SKM-1 (cell line): Measurements from ENCODE around the gene GRHL1.
"Not testable (repeated sequence)": the region's sequence is repeated elsewhere in the genome, so short reads cannot be mapped to it uniquely, and the experiment has no call there.

Source experiments
- DNase-seq: peaks from one replicate; lab custom pipeline; 2025; ENCODE audit not compliant: unreplicated experiment; lab: John Stamatoyannopoulos, UW

The GRHL1 gene, protein sequence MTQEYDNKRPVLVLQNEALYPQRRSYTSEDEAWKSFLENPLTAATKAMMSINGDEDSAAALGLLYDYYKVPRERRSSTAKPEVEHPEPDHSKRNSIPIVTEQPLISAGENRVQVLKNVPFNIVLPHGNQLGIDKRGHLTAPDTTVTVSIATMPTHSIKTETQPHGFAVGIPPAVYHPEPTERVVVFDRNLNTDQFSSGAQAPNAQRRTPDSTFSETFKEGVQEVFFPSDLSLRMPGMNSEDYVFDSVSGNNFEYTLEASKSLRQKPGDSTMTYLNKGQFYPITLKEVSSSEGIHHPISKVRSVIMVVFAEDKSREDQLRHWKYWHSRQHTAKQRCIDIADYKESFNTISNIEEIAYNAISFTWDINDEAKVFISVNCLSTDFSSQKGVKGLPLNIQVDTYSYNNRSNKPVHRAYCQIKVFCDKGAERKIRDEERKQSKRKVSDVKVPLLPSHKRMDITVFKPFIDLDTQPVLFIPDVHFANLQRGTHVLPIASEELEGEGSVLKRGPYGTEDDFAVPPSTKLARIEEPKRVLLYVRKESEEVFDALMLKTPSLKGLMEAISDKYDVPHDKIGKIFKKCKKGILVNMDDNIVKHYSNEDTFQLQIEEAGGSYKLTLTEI

DNA sequence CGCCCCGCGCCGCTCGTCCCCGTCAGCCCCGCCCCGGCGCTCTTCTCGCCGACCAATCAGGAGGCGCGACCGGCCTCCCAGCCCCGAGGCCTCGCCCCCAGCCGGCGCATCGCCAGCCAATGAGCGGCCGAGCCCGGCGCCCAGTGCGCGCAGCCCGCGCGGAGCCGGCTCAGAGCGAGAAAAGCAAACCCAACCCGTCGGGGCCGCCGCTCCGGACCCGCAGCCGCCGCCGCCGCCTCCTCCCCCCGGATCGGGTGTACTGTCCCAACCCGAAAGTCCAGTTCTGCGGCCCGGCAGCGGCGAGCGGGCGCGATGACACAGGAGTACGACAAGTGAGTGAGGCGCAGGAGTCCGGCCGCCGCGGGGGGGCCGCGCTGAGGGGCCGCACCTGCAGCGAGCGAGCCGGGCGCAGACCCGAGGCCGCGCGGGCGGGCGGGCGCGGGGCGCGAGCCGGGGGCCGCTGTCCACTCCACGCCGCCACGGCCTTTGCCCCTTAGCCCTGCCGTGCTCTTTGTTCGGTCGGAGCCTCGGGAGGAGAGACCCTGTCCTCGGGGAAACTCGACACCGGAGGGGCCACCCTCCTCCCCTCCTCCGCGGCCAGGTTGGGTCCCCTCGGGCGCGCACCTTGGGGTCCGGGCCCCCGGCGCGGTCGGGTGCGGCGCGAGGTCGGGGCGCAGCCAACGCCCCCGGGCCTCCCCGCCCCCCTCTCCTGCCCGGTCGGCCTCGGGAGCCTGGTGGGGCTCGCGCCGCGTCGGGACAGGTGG, at the start of gene GRHL1:
GRHL1 (plus strand) TSS at position 172 of the 764 bp plus-strand sequence; CDS start at position 313, 141 bp downstream.
- peak; percentile 80 for DNase-seq

DNA sequence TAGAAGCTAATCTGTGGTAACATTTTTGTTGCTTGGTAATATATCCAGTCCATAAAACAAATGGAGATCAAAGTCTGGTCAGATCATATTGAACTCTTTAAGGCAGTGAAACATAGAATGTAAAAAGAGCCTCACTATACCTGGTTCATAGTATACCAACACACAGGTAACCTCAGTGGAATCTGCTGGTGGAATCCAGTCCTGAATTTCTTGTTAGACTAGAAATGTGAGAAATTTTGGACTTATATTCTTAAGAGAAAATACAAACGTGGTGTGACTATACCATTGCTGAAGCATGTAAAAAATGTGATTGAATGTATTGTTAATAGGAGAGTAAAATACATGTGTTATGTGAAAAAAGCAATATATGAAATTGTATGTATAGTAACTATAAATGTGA, 46.1 kb upstream of the GRHL1 start:
- DNase-seq = no peak

DNA sequence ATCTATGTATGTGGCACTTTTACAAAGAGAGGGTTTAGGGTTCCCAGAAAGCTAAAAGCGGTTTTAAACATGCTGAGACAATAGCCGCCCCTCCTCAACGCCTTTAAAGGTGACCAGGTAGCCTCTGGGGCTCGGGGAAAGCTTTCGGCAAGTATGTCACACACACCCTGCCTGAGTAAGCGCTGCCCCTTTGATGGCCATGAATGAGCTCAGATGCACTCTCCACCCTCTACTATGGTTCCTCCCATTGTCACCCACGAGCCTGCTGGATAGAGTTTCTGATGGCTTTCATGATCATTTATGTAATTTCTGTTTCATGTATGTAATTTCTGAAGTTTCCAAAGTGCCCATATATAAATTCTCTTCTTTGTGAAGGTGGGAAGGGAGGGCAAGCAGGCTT, 44.1 kb upstream of the GRHL1 start:
- DNase-seq = no peak

DNA sequence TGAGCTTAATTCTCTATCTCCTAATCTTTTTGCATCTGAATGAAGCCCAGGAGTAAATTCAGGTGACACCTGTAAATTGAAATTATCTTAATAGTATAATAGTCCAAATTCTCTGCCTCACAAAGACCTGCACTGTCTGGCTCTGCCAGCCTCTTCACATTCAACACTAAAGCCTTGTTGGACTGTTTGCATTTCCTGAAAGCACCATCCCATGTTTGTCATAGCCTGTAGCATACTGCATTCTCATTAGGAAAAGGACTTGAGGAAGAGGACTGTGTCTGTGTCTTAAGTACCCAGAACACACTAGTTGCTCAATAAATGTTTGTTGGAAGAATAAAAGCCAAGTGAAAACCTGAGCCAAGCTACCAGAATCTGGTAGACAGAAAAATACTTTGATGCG, 42.9 kb upstream of the GRHL1 start:
- no peak for DNase-seq

DNA sequence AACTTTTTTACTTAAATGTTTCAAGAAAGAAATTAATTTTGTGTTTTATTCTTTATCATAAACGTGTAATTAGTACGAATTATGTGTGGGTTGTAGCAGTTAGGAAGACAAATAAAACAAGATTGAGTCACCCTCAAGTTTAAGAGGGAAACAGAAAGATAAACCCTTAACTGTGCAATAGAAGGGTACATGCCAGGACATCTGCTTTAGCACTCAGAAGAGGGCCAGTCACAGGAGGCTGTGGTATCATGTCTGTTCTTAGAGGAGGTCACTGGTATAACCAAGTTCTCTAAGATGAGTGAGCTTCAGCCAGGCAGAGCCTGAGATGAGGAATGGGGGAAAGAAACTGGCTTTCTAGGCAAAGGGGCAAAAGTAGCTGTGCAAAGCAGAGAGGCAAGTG, 42.4 kb upstream of the GRHL1 start:
- DNase-seq = no peak

DNA sequence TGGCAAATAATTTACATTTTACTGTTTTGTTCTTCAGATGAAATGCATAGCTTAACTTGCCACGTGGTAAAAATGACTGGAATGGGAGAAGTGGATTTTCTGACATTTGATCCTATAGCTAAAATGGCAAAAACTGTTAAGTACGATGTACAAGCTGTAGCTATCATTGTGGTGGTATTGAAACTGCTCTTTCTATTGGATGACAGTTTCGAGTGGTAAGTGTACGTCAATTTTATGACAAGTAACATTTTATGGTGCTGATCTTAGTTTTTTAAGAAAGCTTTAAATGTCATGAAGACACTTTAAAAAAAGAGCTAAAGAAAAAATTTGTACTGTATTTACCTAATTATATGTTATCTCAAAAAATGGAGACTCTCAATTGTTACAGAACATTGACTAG, 40.8 kb upstream of the GRHL1 start:
- DNase-seq = no peak

DNA sequence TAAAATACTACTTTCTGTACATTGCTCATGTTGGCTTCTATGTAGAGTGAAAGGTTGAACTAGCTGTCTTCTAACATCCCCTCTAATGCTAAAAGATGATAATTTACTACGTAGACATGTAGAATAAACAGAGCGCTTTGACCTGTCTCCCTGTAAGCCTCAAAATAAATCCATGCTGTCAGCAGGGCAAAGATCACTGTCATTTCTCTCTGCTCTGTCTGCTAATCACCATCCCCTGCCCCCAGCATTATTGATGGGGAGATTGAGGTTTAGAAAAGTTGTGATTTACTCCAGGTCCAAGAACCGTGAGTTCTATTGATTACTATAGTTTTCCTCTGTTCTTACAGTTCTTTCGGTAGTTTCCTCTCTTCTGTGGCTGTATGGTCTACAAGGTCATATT, 39.0 kb upstream of the GRHL1 start:
- DNase-seq = no peak

DNA sequence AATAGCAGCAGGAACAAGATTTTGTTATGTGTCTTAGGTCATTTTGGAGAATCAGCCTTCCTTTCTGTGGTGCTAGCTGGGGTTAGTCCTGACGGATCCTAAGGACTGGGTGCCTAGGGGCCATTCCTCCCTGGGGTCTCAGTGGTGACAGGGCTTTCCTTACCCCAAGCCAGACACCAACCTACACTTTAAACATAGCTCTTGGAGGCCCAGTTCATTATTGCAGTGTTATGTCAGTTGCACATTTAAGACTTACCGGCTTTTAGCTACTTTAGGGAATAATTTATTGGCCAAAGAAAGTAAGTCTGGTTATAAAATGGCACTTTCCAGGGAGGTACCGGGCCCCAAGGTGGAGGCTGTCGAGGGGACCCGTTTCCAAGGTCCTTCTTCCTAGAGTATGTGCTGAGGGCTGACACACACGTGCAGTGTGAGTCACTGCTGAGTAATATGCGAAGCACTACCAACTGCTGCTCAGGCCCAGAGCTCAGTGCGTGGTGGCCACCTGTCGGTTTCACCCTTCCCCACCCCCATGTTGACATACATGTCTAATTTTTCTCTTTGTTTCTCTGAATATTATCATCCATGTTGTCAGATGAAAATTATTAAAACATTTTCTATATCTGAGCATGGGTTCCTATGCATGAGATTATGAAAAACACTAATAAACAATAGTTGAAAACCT, 37.0 kb upstream of the GRHL1 start:
- no peak for DNase-seq

DNA sequence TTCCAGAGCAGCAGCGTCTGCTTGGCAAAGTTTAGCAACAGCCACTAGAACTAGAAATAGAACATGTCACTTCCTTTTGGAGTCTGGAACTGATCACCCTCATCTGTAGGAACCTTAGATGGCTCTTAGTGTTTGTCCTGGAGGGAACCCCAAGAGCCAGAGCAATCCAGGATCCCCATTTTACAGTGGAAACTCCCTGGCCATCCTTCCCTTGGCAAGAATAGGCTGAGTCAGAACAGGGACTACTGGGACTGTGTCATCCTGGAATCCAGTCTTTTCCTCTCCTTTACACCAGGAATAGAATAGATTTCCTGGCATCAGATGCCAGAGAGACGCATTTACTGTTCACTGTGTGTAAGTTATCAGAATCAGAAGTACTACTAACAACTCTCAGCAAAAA, 33.2 kb upstream of the GRHL1 start:
- DNase-seq = no peak

DNA sequence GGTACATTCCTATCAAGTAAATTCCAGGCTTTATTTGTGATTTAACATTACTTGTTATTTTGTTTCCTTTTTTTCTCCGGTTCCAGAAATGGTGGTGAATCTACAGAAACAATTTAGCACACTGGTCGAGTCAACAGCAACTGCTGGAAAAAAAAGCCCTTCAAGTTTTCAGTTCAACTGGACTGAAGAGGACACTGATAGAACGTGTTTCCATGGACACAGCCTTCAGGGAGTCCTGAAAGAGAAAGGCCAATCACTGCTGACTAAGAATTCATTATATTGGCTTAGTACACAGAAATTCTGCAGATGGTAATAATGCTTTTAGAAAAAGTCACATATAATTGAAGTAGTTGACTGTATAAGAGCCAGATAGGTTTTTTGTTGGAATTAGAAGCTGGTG, 32.0 kb upstream of the GRHL1 start:
- no peak for DNase-seq

DNA sequence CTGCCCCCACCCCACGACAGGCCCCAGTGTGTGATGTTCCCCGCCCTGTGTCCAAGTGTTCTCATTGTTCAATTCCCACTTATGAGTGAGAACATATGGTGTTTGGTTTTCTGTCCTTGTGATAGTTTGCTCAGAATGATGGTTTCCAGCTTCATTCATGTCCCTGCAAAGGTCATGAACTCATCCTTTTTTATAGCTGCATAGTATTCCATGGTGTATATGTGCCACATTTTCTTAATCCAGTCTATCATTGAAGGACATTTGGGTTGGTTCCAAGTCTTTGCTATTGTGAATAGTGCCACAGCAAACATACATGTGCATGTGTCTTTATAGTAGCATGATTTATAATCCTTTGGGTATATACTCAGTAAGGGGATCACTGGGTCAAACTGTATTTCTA, 24.5 kb upstream of the GRHL1 start:
- DNase-seq = not testable (repeated sequence)

DNA sequence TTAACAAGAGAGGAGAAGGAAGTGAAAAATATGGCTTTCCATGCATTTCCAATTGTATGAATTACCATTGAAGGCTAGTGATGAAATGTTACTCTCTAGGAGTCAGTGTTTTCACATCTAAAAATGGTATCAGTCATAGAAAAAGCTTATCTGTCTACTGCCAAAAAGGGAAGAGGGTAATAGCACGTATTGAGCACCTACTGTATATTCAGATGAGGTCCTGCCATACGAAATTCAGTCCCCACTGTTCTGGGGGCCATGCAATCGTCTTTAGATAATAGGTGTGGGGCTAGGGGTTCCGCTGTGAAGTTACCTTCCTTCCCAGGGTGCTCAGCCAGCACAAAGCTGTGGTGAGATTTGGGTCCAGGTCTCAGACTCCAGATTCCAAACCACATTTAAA, 14.2 kb upstream of the GRHL1 start:
- DNase-seq = no peak

DNA sequence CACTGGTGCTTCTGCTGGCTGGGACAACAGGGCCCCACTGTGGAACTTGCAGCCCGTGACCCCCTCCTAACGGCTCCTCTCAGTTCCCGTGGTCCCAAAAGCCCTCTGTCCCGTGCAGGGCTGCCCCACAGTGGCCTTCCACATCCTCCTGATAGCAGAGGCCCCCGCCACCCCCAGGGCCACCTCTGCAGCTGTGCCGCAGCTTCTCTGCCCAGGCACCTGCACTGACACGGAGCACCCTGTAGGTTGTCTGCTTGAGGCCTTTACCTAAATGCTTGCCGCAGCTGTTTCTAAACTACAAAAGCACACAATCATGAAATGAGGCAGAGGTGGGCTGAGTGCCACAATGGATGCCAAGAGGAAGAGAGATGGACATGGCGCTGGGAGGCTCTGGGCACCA, 13.5 kb upstream of the GRHL1 start:
- DNase-seq = no peak

DNA sequence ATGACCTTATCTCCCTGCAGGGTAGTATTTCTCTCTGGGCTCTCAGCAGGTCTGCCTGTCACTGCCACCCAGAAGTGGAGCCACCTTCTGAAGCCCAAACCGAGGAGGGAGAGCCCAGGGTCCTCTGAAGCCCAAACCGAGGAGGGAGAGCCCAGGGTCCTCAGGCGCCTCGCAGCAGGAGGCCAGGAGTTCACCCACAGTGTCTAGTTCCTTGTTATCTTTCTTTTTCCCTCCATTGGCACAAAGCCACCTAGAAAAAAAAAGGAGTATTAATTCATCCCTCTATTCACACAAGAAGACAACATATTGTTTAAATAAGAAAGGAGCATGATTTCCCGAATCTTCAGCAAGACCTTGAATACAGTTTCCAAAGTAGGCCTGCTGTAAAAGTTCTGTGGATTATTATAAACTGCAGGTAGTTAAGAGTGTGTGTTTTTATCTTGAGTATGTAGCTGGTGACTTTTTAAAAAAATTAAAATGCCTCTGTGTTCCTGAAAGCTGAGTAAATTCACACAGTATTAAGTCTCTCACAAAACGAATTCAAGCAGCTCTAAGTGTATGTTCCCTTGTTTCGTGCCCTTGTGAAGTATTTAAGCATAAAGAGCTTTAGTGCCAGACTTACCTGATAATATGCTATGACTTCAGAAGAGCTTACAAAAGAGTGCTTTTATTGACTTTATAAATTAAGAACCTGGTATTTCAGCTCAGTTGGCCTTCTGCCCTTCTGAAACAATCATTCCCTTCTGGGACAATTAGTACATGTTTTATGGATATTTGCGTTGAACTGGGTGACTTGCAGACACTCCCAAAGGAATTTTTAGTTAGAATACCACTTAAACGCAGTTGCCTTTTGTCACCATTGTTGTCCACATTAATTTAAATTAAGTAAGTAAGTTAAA, 11.7 kb upstream of the GRHL1 start:
- no peak for DNase-seq

DNA sequence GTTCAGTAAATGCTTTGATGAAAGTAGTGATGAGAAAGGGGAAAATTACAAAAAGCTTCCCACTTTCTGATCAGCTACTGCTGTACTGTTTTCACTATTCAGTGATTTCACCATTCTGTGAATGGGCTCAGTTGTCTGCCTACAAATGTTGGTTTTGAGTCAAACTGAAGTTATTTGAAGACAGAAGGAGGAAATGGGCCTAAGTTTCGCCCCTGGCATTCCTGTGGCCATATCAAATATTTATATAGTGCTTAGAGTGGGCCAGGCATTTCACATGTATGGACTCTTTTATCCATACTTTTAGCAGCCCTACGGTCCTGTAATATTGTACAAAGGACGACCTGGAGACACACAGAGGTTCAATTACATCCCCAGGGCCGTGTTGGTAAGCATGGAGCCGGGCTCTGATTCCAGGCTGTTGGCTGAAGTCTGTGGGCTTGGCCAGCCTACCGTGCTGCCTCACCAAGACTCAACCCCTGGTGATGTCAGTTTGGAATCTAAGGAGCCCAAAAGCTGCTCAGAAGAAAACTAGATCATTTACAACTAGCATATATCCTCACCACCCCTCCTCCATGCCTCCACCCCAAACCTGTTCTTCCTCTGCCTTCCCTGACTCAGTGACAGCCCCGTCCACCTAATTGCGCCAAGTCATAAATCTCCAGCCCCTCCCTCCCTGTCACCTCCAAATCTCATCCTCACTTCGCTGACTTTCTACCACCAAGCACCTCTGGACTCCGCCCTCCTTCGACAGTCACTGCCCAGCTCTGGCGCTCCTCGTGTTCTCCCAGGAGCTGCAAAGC, 10.1 kb upstream of the GRHL1 start:
- DNase-seq = no peak

DNA sequence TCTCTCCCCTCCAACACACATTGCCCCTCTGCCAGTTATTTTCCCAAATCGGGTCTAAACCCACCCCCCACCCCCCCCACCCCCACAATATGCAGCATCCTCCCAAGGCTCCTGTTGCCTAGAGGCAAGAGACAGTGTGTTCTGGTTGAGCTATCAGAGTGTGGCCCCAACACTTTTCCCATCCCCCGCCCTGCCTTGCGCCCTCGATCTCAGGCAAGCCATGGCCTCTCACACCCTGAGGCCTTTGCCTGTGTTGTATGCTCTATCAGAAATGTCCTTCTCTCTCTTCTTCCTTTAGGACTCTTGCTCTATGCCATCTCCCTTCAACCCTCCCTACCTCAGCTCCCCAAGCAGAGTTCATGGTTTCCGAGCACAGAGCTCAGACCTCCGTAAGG, 9.5 kb upstream of the GRHL1 start:
- no peak for DNase-seq

DNA sequence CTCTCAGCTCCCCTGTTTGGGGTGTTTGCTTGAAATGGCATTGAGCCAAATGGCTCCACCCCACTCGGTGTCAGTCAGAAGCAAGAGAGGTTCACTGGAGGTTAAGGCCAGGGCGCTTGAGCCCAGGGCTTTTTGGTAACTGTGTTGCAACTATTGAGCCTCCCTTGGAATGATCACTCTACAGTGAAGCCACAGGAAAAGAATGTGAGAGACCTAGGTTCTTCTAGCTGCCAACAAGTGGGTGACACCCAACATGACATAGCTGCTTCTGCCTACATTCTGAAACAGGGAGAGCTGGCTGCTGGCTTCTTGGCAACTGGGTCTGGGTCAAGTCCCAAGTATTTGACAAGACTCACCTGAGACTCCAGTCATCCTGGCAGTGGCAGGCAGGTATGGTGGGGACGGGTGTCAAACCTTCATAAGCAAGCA, 7.1 kb upstream of the GRHL1 start:
- DNase-seq = no peak

DNA sequence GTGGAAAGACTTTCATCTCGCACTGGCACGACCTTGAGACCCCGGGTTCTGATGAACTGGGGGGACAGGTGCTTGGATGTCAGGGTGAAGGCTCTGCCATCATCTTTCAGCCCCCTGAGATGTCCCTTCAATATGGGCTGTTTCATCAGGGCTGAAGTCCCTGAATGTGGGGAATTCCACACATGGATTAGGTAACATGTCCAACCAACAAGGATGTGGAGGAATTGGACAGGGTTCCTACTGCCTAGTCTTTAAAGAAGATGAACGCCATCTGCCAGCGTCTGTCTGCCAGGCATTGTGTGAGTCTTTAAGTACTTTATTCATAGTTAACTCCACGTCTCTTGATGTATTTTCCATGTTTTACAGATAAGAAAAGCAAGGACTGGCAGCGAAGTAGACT, 5.9 kb upstream of the GRHL1 start:
- DNase-seq = no peak

DNA sequence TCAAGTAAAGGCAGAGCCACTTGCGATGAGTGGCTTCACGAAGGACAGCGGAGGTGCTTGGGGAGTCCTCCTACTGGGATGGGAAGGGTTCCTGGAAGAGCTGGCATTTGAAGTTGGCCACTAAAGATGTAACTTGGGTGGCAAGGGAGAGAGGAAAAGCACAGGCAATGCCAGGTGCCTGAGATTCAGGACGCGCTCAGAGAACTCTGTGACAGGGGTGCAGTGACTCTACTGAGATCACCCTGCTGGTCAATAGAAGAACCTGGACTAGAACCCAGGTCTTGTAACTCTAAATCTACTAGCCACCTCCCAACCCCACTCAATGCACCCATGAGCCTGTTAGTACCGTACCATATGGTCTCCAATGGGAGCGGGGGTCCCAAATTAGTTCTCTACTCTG, 5.4 kb upstream of the GRHL1 start:
- DNase-seq = no peak

DNA sequence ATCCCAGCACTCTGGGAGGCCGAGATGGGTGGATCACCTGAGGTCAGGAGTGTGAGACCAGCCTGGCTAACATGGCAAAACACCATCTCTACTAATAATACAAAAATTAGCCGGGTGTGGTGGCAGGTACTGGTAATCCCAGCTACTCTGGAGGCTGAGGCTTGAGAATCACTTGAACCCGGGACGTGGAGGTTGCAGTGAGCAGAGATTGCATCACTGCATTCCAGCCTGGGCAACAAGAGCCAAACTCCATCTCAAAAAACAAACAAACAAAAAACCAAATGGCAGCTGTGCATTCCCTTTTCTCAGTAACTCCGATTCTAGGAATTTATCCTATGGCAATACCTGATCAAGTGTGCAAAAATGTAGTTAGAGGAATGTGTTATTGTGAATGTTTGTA, 4.7 kb upstream of the GRHL1 start:
- no peak for DNase-seq
